Esophagus (tissue), 2 donors: ENCODE results near the gene ARAP2. TPM values are rescaled to one million over a fixed set of nuclear protein-coding genes. Genes with fewer than 3 reads are reported as not detected.

Experiments
- H3K27ac ChIP-seq, 2 donors: one replicate each; pipeline ENCODE4 v1.5.1; 2013; ENCODE audit warnings: low read depth in 2 of 2, mild to moderate bottlenecking in 2 of 2, inconsistent platforms in 1 of 2, low read length in 1 of 2, moderate library complexity in 1 of 2
- H3K27me3 ChIP-seq, 2 donors: one replicate each; pipeline ENCODE4 v1.6.1; 2013; ENCODE audit warnings: low read length in 2 of 2, control low read depth in 1 of 2, mild to moderate bottlenecking in 1 of 2; ENCODE audit not compliant: insufficient read depth in 2 of 2, control insufficient read depth in 1 of 2
- H3K36me3 ChIP-seq, 2 donors: one replicate each; pipeline ENCODE4 v1.6.1; 2013; ENCODE audit warnings: low read length in 1 of 2; ENCODE audit not compliant: control insufficient read depth in 2 of 2, insufficient read depth in 2 of 2
- H3K4me1 ChIP-seq, 2 donors: one replicate each; pipeline ENCODE4 v1.6.1; 2013; ENCODE audit warnings: low read length in 1 of 2; ENCODE audit not compliant: control insufficient read depth in 2 of 2, insufficient read depth in 2 of 2
- H3K4me3 ChIP-seq, 2 donors: one replicate each; pipeline ENCODE4 v1.5.1; 2013; ENCODE audit warnings: low read length in 2 of 2, mild to moderate bottlenecking in 2 of 2, low read depth in 1 of 2, moderate library complexity in 1 of 2
- H3K9me3 ChIP-seq, 2 donors: one replicate each; pipeline ENCODE4 v1.6.1; 2013; ENCODE audit warnings: mild to moderate bottlenecking in 2 of 2, low read depth in 1 of 2, low read length in 1 of 2, moderate library complexity in 1 of 2; ENCODE audit not compliant: control insufficient read depth in 2 of 2, insufficient read depth in 1 of 2
- WGBS, 2 donors: extraction: QIAGEN DNeasy Blood & Tissue Kit; methylation state at CpG; one replicate each; pipeline ENCODE4 v1.1.7; 2013; 5-methylcytosine and 5-hydroxymethylcytosine counted together
- polyA plus RNA-seq, 2 donors: library from polyadenylated mRNA; stranded (reverse); fragments of 200-250 nt; gene quantifications; one replicate each; pipeline ENCODE4 v1.2.3, GENCODE V29; 2013
- donor health status: healthy with polysubstance abuse.
- donor health status: Bipolar disorder and iron deficiency.

Gene ARAP2
- polyA plus RNA-seq, 2 donors, result 7.4 to 7.5 TPM

DNA sequence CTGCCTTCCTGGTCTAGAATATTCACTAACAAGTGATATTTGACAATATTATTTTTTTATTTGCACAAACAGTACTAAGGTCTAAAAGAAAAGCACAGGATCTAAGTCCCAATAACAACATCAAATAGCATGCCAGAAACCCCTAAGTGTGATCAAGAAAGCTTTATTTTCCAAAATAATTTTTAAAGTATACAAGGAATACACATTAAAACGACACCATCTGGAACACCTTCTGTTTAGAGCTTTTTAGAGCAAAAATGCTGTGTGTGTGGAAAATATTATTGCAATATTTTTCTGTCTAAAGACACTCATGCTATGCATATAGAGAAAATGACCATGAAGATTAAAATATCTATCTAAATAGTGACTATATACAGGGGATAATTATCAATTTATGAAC lies 103.1 kb downstream of the ARAP2 start:
- Histone ChIP-seq H3K4me1 (no peaks in the 10 kb centered on the region), H3K36me3 (peaks cover 0 to 4% of the 10 kb centered on the region in 2 donors), H3K4me3 (no peak overlapping the region), H3K27ac (no peak overlapping the region), H3K27me3 (no peaks in the 10 kb centered on the region), H3K9me3 (no peaks in the 10 kb centered on the region)
- 80 to 94% methylated on average over 1 of the region's 1 CpG for WGBS, 2 donors

DNA sequence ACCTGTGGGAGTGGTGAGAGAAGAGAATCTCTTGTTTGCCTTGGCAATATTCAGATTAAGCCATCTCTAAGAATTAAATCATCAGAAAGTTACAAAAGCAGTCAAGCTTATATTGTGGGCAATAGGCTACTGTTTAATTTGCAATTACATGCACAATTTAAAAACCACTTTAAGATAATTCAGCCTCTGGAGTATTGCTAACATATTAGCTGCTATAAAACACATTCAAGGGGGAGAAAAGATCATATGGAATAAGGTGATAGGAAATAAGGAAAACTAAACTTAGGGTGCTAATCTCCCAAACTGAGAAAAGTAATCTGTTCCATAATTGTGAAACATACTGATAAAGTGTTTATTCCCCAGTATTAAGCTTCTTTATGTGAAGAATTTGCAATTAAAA lies 103.9 kb downstream of the ARAP2 start:
- H3K4me3 ChIP-seq, result no peak overlapping the region
- peaks cover 0 to 3% of the 10 kb centered on the region in 2 donors for H3K36me3 ChIP-seq
- no peak overlapping the region for H3K27ac ChIP-seq
- H3K4me1 ChIP-seq, result no peaks in the 10 kb centered on the region
- no peaks in the 10 kb centered on the region for H3K9me3 ChIP-seq
- no peaks in the 10 kb centered on the region for H3K27me3 ChIP-seq

DNA sequence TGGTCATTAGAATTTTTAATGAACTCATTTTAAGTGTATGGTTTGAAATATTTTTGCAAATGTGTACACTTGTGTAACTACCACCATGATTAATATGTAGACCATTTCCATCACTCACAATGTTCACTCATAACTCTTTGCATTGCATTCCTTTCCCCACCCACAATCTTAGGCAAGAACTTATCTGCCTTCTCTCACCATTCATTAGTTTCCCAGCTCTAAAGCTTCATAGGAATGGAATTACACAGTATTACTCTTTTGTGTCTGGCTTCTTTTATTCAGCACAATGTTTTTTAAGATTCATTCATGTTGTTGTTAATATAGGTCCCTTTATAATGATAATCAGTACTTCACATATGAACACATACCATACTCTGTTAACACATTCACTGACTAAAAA lies 106.1 kb downstream of the ARAP2 start:
- H3K27me3 ChIP-seq, result no peaks in the 10 kb centered on the region
- H3K4me3 ChIP-seq, result no peak overlapping the region
- no peak overlapping the region for H3K27ac ChIP-seq
- H3K36me3 ChIP-seq, result no peaks in the 10 kb centered on the region
- H3K9me3 ChIP-seq, result no peaks in the 10 kb centered on the region
- H3K4me1 ChIP-seq, result no peaks in the 10 kb centered on the region

DNA sequence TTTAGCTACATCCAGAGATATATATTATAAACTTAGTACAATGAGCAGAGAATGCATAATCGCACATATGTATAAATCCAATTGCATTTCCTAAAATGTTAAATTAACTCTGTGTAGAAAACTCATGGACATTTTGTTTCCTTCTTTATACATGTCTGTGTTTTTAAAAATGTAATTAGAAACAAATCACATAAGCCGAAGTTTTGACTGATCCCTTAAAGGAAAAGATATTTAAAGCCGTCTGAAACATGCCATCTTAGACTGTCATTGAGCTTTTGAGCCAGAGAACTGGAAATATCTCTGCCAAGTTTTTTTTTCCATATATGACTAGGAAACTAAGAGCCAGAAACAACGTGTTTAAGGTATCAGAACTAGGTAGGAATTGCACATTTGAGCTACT lies 107.0 kb downstream of the ARAP2 start:
- no peak overlapping the region for H3K27ac ChIP-seq
- no peaks in the 10 kb centered on the region for H3K36me3 ChIP-seq
- WGBS, 2 donors, result 77 to 78% methylated on average over 4 of the region's 4 CpGs
- H3K4me3 ChIP-seq, result no peak overlapping the region
- H3K27me3 ChIP-seq, result no peaks in the 10 kb centered on the region
- no peaks in the 10 kb centered on the region for H3K4me1 ChIP-seq
- H3K9me3 ChIP-seq, result no peaks in the 10 kb centered on the region

DNA sequence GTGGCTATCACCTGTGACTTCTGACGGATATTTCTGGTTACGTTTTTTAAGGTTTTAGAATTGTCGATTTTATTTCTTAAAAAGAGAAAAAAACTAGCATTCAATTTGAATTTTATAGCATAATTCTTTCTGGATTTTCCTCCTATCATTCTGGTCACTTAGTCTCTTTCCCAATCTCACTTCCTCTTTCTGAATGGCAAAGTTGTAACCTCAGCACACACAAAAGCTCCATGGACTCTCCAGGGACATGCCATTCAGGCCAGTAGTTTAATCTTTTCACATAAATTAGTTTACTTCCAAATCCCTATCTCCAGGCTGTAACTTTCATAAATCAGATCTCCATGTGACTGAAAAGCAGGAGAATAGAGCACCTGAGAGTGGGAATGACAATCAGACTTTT lies 110.7 kb downstream of the ARAP2 start:
- H3K4me3 ChIP-seq, result no peak overlapping the region
- 94 to 96% methylated on average over 3 of the region's 3 CpGs for WGBS, 2 donors
- no peaks in the 10 kb centered on the region for H3K36me3 ChIP-seq
- no peaks in the 10 kb centered on the region for H3K27me3 ChIP-seq
- no peaks in the 10 kb centered on the region for H3K4me1 ChIP-seq
- no peaks in the 10 kb centered on the region for H3K9me3 ChIP-seq
- H3K27ac ChIP-seq, result no peak overlapping the region

DNA sequence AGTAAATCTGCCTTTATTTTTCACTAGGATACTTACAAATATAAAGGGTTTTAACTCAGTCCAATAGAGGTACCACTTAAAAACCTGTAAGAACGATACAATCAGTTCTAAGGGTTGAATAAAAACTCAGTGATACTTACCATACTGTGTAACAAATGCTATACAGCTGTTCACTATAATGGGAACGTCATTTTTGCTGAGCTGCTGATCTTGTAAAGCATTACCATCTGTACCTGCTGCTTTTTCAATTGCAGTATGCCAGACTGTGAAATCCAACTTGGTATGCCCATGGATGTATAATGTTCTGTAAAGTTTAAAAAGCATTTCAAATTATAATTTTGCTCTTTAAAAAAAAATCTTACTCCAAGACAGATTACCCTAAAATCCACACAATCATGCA lies 111.2 kb downstream of the ARAP2 start:
- no peak overlapping the region for H3K27ac ChIP-seq
- no peaks in the 10 kb centered on the region for H3K9me3 ChIP-seq
- 79 to 83% methylated on average over 2 of the region's 2 CpGs for WGBS, 2 donors
- H3K4me3 ChIP-seq, result no peak overlapping the region
- H3K4me1 ChIP-seq, result no peaks in the 10 kb centered on the region
- H3K36me3 ChIP-seq, result no peaks in the 10 kb centered on the region
- H3K27me3 ChIP-seq, result no peaks in the 10 kb centered on the region

DNA sequence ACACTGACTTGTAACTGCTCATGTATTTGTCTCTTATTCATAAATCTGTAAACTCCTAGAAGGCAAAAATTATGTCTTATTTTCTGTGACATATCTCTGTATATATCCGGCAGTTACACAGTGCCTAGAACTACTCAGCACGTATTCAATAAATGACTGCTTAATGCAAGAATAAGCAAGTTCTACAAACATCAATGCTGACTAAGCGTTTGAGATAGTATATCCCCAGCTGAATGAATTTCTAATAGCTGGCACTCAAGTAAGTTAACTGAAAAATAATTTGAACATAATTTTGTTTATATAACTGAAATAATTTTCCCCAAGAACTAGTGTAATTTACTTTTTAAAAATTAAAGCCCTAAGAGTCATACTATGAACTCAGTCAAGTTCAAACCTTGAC lies 113.7 kb downstream of the ARAP2 start:
- 84 to 87% methylated on average over 3 of the region's 3 CpGs for WGBS, 2 donors
- H3K36me3 ChIP-seq, result peaks cover 0 to 2% of the 10 kb centered on the region in 2 donors

DNA sequence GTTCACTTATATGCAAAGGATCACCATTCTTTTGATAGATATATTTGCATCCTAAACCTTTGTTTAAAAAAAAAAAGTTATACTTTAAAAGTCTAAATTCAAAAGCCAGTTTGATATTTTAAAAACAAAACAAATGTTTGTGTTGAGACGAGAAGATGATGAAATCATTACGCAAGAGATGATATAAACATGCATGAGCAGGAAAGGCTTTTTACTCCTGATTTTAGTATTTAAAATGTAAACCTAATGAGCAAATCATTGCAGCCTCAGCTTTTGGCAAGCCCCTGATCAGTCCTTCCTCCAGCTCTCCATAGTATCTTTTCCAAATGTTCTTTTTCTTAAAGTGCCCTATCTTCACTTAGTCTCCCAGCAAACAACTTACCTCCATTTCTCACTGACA lies 115.6 kb downstream of the ARAP2 start:
- Histone ChIP-seq H3K27ac (no peak overlapping the region), H3K27me3 (no peaks in the 10 kb centered on the region), H3K9me3 (no peaks in the 10 kb centered on the region), H3K4me1 (no peaks in the 10 kb centered on the region), H3K4me3 (no peak overlapping the region), H3K36me3 (peaks cover 0 to 2% of the 10 kb centered on the region in 2 donors)
- 48 to 65% methylated on average over 2 of the region's 2 CpGs for WGBS, 2 donors

More for the DNA sequence above, 113.7 kb downstream of the ARAP2 start:
- H3K27me3 ChIP-seq, result no peaks in the 10 kb centered on the region
- no peaks in the 10 kb centered on the region for H3K9me3 ChIP-seq
- H3K4me3 ChIP-seq, result no peak overlapping the region
- no peak overlapping the region for H3K27ac ChIP-seq
- no peaks in the 10 kb centered on the region for H3K4me1 ChIP-seq

DNA sequence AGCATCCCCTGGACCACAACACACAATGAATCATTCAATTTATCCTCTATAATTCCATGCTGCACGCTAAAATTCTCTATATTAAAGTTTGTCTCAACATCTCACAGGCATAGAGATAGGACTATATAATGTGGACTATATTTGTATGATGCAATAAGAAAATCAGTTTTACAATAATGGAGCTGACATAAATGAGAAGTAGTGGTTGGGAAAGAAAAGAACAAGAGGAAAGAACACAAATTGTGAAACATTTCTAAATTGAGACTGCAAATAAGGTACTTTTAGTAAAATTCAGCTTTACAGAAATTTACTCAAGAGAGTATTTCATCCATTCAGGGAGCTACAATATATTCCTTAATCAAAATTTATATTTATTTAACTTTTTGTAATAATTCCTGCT lies 120.4 kb downstream of the ARAP2 start:
- H3K9me3 ChIP-seq, result no peaks in the 10 kb centered on the region
- H3K27me3 ChIP-seq, result no peaks in the 10 kb centered on the region
- peaks cover 0 to 2% of the 10 kb centered on the region in 2 donors for H3K36me3 ChIP-seq
- no peak overlapping the region for H3K27ac ChIP-seq
- WGBS, 2 donors, result 87 to 91% methylated on average over 1 of the region's 1 CpG
- no peaks in the 10 kb centered on the region for H3K4me1 ChIP-seq
- no peak overlapping the region for H3K4me3 ChIP-seq

DNA sequence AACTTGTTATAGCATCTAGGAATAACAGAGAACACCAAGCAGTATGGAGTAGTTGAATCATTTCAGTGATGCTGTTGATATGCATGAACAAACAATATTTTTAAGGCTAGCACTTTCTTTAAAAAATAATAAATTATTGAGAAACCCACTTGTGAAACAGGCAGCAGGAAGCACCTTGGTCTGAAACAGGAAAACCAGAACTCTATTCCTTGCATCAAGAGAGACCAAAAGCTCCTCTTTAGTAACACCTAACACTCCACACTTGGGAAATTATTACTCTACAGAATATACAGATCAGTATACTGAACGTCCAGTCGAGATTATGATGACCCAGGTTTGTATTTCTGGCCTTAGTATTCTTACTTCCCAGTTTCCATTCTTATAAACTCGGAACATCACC lies 129.0 kb downstream of the ARAP2 start:
- H3K27me3 ChIP-seq, result no peaks in the 10 kb centered on the region
- H3K27ac ChIP-seq, result no peak overlapping the region
- H3K9me3 ChIP-seq, result no peaks in the 10 kb centered on the region
- no peaks in the 10 kb centered on the region for H3K36me3 ChIP-seq
- WGBS, 2 donors, result 80 to 85% methylated on average over 3 of the region's 3 CpGs
- H3K4me3 ChIP-seq, result no peak overlapping the region
- H3K4me1 ChIP-seq, result no peaks in the 10 kb centered on the region
